AG04450 (cell line): ENCODE data around the gene ATXN3. TPM values are rescaled to one million over a fixed set of nuclear protein-coding genes. Genes with fewer than 3 reads are reported as not detected.
"Not testable (repeated sequence)": the region's sequence is repeated elsewhere in the genome, so short reads cannot be mapped to it uniquely, and the experiment has no call there.

ENCODE experiments used
- CTCF ChIA-PET: fragments of 300-600, 350-600 bp; formaldehyde crosslinking; extraction: SDS; loops from one replicate; lab custom pipeline; 2022; ENCODE audit warnings: antibody characterized with exemption, inconsistent platforms; lab: Charles Lee
- POLR2A ChIA-PET: fragments of 350-600 bp; formaldehyde crosslinking; extraction: SDS; loops from one replicate; lab custom pipeline; 2021; ENCODE audit warnings: antibody characterized with exemption, inconsistent platforms; lab: Yijun Ruan, JAX
- DNase-seq: peaks from one replicate; pipeline ENCODE4 v3.0.0-alpha.2; 2011; ENCODE audit warnings: low read depth, low spot score
- H3K27ac ChIP-seq: one replicate; pipeline ENCODE4 v1.5.1; 2012; ENCODE audit warnings: low read depth, low read length, control low read depth
- H3K27me3 ChIP-seq: one replicate; pipeline ENCODE4 v1.6.0; 2012; ENCODE audit warnings: low read length; ENCODE audit not compliant: control insufficient read depth, insufficient read depth
- H3K4me3 ChIP-seq: 2 replicates; pipeline ENCODE4 v1.5.1; 2011; ENCODE audit warnings: mild to moderate bottlenecking, low read depth, low read length, control low read depth
- H3K9me3 ChIP-seq: 2 replicates; pipeline ENCODE4 v1.5.1; 2012; ENCODE audit warnings: low read length; ENCODE audit not compliant: control insufficient read depth, insufficient read depth
- CTCF ChIP-seq: IDR thresholded peaks from 2 replicates; pipeline ENCODE4 v1.5.1; 2011; ENCODE audit warnings: low read depth, low read length, control low read depth, inconsistent platforms
- polyA plus RNA-seq: library from polyadenylated mRNA; depleted of rRNA; stranded (reverse); fragments of >200 nt; gene quantifications from 2 replicates; pipeline ENCODE4 v1.2.3, GENCODE V29; 2011

The ATXN3 gene
- polyA plus RNA-seq, 1 experiment: 38.2 TPM

- ChIA-PET CTCF (no interaction called here), POLR2A (no interaction called here)
- H3K4me3 ChIP-seq: no peak overlapping the region
- no peaks in the 10 kb centered on the region for H3K27me3 ChIP-seq
- H3K9me3 ChIP-seq: no peaks in the 10 kb centered on the region
- H3K27ac ChIP-seq: no peak overlapping the region
- TF ChIP-seq CTCF: no peak
- DNase-seq: no peak
Measured at GRCh38 chr14:92049781-92050180, 56.6 kb downstream of the ATXN3 start.

DNA sequence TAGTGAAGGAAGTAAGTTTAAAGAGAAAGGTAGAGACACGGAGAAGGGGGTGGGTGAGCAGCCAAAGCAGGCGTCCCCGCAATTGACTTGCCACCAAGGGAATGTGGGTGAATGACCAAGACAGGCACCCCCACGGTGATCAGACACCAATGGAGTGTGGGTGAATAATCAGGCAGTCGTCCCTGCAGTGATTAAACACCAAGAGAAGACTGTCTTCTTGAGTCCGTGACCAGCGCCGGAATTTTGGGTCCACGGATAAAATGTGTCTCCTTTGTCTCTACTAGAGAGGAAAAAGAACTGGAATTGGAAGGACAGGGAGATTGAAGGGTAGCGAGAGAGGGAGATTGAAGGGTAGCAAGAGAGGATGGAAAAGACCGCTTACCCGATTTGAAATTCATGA, 57.2 kb downstream of the ATXN3 start:
- H3K4me3 ChIP-seq, CTCF ChIA-PET, H3K27ac ChIP-seq, H3K27me3 ChIP-seq, POLR2A ChIA-PET, H3K9me3 ChIP-seq, DNase-seq: not testable (repeated sequence)

- H3K9me3 ChIP-seq, POLR2A ChIA-PET, H3K4me3 ChIP-seq, DNase-seq, H3K27ac ChIP-seq, CTCF ChIA-PET, H3K27me3 ChIP-seq: not testable (repeated sequence)
Measured at GRCh38 chr14:92045904-92046303, 60.5 kb downstream of the ATXN3 start.

DNA sequence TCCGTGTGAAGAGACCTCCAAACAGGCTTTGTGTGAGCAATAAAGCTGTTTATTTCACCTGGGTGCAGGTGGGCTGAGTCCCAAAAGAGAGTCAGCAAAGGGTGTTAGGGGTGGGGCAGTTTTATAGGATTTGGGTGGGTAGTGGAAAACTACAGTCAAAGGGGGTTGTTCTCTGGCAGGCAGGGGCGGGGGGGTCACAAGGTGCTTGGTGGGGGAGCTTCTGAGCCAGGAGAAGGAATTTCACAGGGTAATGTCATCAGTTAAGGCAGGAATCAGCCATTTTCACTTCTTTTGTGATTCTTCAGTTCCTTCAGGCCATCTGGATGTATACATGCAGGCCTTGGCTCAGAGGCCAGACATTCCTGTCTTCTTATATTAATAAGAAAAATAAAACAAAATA, 64.6 kb downstream of the ATXN3 start:
- H3K9me3 ChIP-seq, POLR2A ChIA-PET, H3K4me3 ChIP-seq, CTCF ChIA-PET, H3K27ac ChIP-seq, H3K27me3 ChIP-seq, DNase-seq: not testable (repeated sequence)

GRCh38 chr14:92041203-92041602, 65.2 kb downstream of the ATXN3 start:
- no peaks in the 10 kb centered on the region for H3K27me3 ChIP-seq
- H3K9me3 ChIP-seq: no peaks in the 10 kb centered on the region
- DNase-seq: no peak
- peak overlapping the region; percentile 86; the same call in 1 of the 2 replicates for H3K4me3 ChIP-seq
- ChIA-PET CTCF (interaction anchor here (1.1 kb wide), 1 partner anchor 65 kb away, joined by 4 read pairs; the partner anchor contains the start of gene ATXN3), POLR2A (no interaction called here)
- H3K27ac ChIP-seq: no peak overlapping the region
- no peak for TF ChIP-seq CTCF

GRCh38 chr14:92040431-92041051, 65.8 kb downstream of the ATXN3 start:
- CTCF ChIA-PET: interaction anchor here (0.7 to 1.1 kb wide), 2 partner anchors 65 to 787 kb away, joined by 4 read pairs; partner anchors contain the start of gene ATXN3

More at GRCh38 chr14:92040431-92041051, 65.8 kb downstream of the ATXN3 start:
- Histone ChIP-seq H3K27ac (peak overlapping the region; percentile 100), H3K27me3 (no peaks in the 10 kb centered on the region), H3K4me3 (peak overlapping the region; percentile 86), H3K9me3 (no peaks in the 10 kb centered on the region)
- POLR2A ChIA-PET: interaction anchor here (0.5 to 2.0 kb wide), 11 partner anchors 11 to 546 kb away, joined by 3 to 15 read pairs (median 4); partner anchors contain the start of genes ATXN3, CPSF2, FBLN5 and NDUFB1
- DNase-seq: peak; percentile 8
- TF ChIP-seq CTCF: no peak
